Skeletal muscle tissue (tissue), 4 donors: Measurements from ENCODE around the gene CRADD. TPM values are rescaled to one million over a fixed set of nuclear protein-coding genes. Genes with fewer than 3 reads are reported as not detected.
"Not testable (repeated sequence)": the region's sequence is repeated elsewhere in the genome, so short reads cannot be mapped to it uniquely, and the experiment has no call there.

Experiments
- H3K27ac ChIP-seq: one replicate; pipeline ENCODE4 v1.7.0; 2013; ENCODE audit warnings: mild to moderate bottlenecking, low read depth, low read length, inconsistent platforms
- H3K27me3 ChIP-seq, 3 donors: one replicate each; pipeline ENCODE4 v1.7.0; 2013; ENCODE audit warnings: low read length in 3 of 3; ENCODE audit not compliant: control insufficient read depth in 3 of 3, insufficient read depth in 3 of 3
- H3K36me3 ChIP-seq, 3 donors: one replicate each; pipeline ENCODE4 v1.7.0; 2013; ENCODE audit warnings: low read length in 3 of 3; ENCODE audit not compliant: control insufficient read depth in 3 of 3, insufficient read depth in 3 of 3
- H3K4me1 ChIP-seq, 3 donors: one replicate each; pipeline ENCODE4 v1.7.0; 2013; ENCODE audit warnings: low read length in 3 of 3, mild to moderate bottlenecking in 3 of 3; ENCODE audit not compliant: control insufficient read depth in 3 of 3, insufficient read depth in 3 of 3
- H3K4me3 ChIP-seq, 3 donors: one replicate each; pipeline ENCODE4 v1.7.0; 2013; ENCODE audit warnings: low read length in 3 of 3
- H3K9ac ChIP-seq, 3 donors: one replicate each; pipeline ENCODE4 v1.7.0; 2013; ENCODE audit warnings: low read length in 3 of 3, mild to moderate bottlenecking in 3 of 3, moderate library complexity in 2 of 3, low read depth in 1 of 3
- H3K9me3 ChIP-seq, 3 donors: one replicate each; pipeline ENCODE4 v1.7.0; 2013; ENCODE audit warnings: low read length in 3 of 3; ENCODE audit not compliant: control insufficient read depth in 3 of 3
- total RNA-seq: library from RNA; depleted of rRNA; stranded (reverse); fragments of >200 nt; gene quantifications from one replicate; pipeline ENCODE4 v1.2.3, GENCODE V29; 2014
- donor health status: Osteomylitis.

Gene CRADD
- total RNA-seq, 1 donor from 2014 or later, result 18.3 TPM

- Histone ChIP-seq H3K36me3 (no peaks in the 10 kb centered on the region), H3K27ac (peak overlapping the region; percentile 89), H3K27me3 (no peaks in the 10 kb centered on the region), H3K9me3 (no peaks in the 10 kb centered on the region), H3K4me1 (peaks cover 20 to 32% (median 30%) of the 10 kb centered on the region in 3 donors), H3K4me3 (peak overlapping the region in 1 of 3 donors; percentile 41), H3K9ac (no peak overlapping the region)
These were observed 99.4 kb downstream of the CRADD start for GRCh38 chr12:93776581-93777018.

DNA sequence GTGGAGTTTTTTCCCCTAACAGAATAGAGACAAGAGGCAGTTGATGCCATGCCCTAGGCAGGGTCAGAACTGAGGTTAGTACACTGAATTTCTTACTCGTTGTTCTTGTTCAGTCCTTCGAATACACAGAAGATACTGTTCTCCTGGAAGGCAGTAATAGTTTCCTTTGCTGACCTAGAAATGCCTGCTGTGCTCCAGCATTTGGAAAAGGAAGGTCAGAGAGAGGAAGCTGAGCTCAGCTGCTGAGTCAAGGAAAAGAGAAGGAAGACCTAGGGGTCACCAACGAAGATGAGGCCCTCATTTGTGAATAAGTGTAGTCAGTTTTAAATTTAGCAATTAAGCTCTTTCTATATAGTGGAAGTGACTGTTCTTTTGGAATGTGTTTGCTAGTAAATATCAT lies 100.1 kb downstream of the CRADD start:
- peak overlapping the region in 2 of 3 donors; percentile 16 to 41 for H3K4me3 ChIP-seq
- H3K27ac ChIP-seq, result peak overlapping the region; percentile 89
- H3K4me1 ChIP-seq, result peaks cover 20 to 32% (median 30%) of the 10 kb centered on the region in 3 donors
- H3K36me3 ChIP-seq, result no peaks in the 10 kb centered on the region
- no peaks in the 10 kb centered on the region for H3K9me3 ChIP-seq
- no peaks in the 10 kb centered on the region for H3K27me3 ChIP-seq
- peak overlapping the region; percentile 13 to 26 (median 23) for H3K9ac ChIP-seq

- H3K4me1 ChIP-seq, result peaks cover 20 to 31% (median 30%) of the 10 kb centered on the region in 3 donors
- H3K9ac ChIP-seq, result peak overlapping the region; percentile 11 to 51 (median 27)
- H3K27ac ChIP-seq, result peak overlapping the region; percentile 89
- H3K36me3 ChIP-seq, result no peaks in the 10 kb centered on the region
- no peak overlapping the region for H3K4me3 ChIP-seq
- H3K27me3 ChIP-seq, result no peaks in the 10 kb centered on the region
- no peaks in the 10 kb centered on the region for H3K9me3 ChIP-seq
These were observed 101.1 kb downstream of the CRADD start for GRCh38 chr12:93778306-93778705.

- Histone ChIP-seq H3K4me1 (peaks cover 22 to 31% (median 31%) of the 10 kb centered on the region in 3 donors), H3K9me3 (no peaks in the 10 kb centered on the region), H3K27ac (peak overlapping the region; percentile 89), H3K36me3 (no peaks in the 10 kb centered on the region), H3K4me3 (peak overlapping the region in 1 of 3 donors; percentile 14), H3K9ac (peak overlapping the region; percentile 11 to 51 (median 27)), H3K27me3 (no peaks in the 10 kb centered on the region)
These were observed 101.6 kb downstream of the CRADD start for GRCh38 chr12:93778766-93779165.

GRCh38 chr12:93780101-93780641 lies 103.0 kb downstream of the CRADD start:
- no peak overlapping the region for H3K4me3 ChIP-seq
- no peaks in the 10 kb centered on the region for H3K9me3 ChIP-seq
- no peaks in the 10 kb centered on the region for H3K27me3 ChIP-seq
- no peak overlapping the region for H3K9ac ChIP-seq
- no peak overlapping the region for H3K27ac ChIP-seq
- H3K4me1 ChIP-seq, result peaks cover 30 to 45% (median 41%) of the 10 kb centered on the region in 3 donors
- H3K36me3 ChIP-seq, result no peaks in the 10 kb centered on the region

- peaks cover 37 to 52% (median 48%) of the 10 kb centered on the region in 3 donors for H3K4me1 ChIP-seq
These were observed 103.7 kb downstream of the CRADD start for GRCh38 chr12:93780886-93781285.

GRCh38 chr12:93781961-93782360 lies 104.8 kb downstream of the CRADD start:
- not testable (repeated sequence) for H3K4me3 ChIP-seq, H3K9me3 ChIP-seq, H3K9ac ChIP-seq, H3K36me3 ChIP-seq, H3K27ac ChIP-seq, H3K27me3 ChIP-seq
- H3K4me1 ChIP-seq, result peaks cover 33 to 50% (median 45%) of the 10 kb centered on the region in 3 donors

More at GRCh38 chr12:93780886-93781285, 103.7 kb downstream of the CRADD start:
- not testable (repeated sequence) for H3K9ac ChIP-seq, H3K27ac ChIP-seq, H3K27me3 ChIP-seq, H3K4me3 ChIP-seq, H3K36me3 ChIP-seq, H3K9me3 ChIP-seq

DNA sequence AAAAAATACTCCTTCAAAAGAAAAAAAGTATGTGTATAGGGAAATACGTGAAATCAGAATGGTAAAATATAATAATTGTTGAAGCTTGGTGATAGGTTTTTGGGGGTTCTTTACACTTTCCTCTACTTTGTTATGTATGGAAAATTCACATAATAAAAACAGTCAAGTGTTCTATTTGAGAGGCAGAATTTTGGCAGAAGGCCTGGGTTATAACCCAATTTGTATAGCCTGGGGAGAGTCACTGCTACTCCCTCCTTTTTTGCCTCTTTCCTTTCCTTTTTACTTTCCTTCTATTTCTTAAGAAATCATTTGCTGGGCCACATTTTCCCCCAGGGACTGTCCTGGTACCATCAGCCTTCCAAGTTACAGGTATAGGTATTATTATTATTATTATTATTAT lies 105.7 kb downstream of the CRADD start:
- peaks cover 25 to 41% (median 36%) of the 10 kb centered on the region in 3 donors for H3K4me1 ChIP-seq
- no peak overlapping the region for H3K27ac ChIP-seq

DNA sequence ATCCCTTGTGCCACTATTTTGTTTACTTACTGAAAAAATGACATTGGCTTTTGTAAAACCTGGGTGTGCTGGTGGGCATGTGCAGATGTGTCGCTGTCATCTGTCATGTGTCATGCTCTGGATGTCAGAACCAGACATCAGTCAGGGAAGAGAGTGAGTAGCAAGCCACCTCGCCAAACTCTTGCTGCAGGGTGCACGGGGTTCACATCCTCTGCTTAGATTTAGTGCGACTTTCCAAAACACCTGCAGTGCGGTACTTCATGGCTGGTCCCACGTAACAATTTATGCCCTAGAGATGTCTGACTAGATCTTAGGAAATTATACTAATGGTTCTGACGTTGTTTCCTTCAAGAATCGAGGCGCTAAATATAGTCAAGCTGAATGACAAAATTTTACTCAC lies 106.7 kb downstream of the CRADD start:
- Histone ChIP-seq H3K27me3 (no peaks in the 10 kb centered on the region), H3K9ac (peak overlapping the region in 2 of 3 donors; percentile 57 to 58), H3K4me1 (peaks cover 22 to 33% (median 32%) of the 10 kb centered on the region in 3 donors), H3K9me3 (no peaks in the 10 kb centered on the region), H3K36me3 (no peaks in the 10 kb centered on the region), H3K27ac (peak overlapping the region; percentile 64), H3K4me3 (peak overlapping the region in 1 of 3 donors; percentile 8)

More for the DNA sequence above, 105.7 kb downstream of the CRADD start:
- Histone ChIP-seq H3K4me3 (no peak overlapping the region), H3K36me3 (no peaks in the 10 kb centered on the region), H3K27me3 (no peaks in the 10 kb centered on the region), H3K9ac (no peak overlapping the region), H3K9me3 (no peaks in the 10 kb centered on the region)

DNA sequence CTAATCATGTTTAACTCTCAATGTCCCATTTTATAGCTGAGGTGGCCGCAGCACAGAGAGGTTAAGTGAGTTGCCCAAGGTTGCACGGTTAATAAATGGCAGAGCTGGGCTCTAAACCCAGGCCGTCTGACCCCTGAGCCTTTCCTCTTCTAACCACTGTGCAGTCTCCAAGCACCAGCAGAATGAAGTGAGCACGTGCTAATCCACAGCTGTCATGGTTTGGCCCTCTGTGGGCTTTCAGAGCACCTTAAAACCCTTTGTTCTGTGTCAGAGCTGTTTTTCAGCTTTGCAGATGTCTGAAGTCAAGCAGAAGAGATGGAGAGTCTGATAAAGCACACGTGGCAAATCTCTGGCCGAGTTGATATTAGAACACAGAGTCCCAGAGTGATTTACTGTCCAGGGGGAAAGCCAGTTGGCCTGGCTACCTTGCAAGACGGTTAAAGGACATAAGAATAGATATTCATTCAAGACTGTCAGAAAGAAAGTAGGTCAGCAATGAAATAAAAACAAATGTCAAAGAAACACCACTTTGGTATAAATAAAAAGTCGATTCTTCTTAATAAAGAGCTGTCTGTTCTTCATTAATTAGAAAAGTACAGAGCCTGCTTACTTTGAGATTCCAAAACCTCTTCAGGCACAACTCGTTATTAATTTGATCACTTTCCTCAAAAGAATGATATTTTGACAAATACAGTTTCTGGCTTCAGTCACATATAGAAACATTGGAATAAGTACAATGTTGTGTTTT lies 107.3 kb downstream of the CRADD start:
- Histone ChIP-seq H3K36me3 (no peaks in the 10 kb centered on the region), H3K9ac (peak overlapping the region; percentile 57 to 65 (median 58)), H3K9me3 (no peaks in the 10 kb centered on the region), H3K27me3 (no peaks in the 10 kb centered on the region), H3K4me1 (peaks cover 20 to 30% (median 30%) of the 10 kb centered on the region in 3 donors), H3K4me3 (peak overlapping the region in 1 of 3 donors; percentile 24), H3K27ac (peak overlapping the region; percentile 64)
